Amniotic stem cell (primary cell): ENCODE results near the gene FBXO30.

Experiments
- DNase-seq: peaks from one replicate; lab custom pipeline; 2025; lab: John Stamatoyannopoulos, UW

The FBXO30 gene

GRCh38 chr6:145814501-145815308, at the start of gene FBXO30:
TSS of gene FBXO30 (minus strand) at chr6:145814795. CDS start at chr6:145806405, 8,390 bp downstream.
- peak; percentile 56 for DNase-seq

GRCh38 chr6:145863988-145864616, 49.5 kb upstream of the FBXO30 start:
- DNase-seq, result no peak

- DNase-seq, result no peak
These were observed 48.8 kb upstream of the FBXO30 start for GRCh38 chr6:145863366-145863765.

- no peak for DNase-seq
These were observed 46.0 kb upstream of the FBXO30 start for GRCh38 chr6:145860562-145860961.

- DNase-seq, result no peak
These were observed 36.1 kb upstream of the FBXO30 start for GRCh38 chr6:145850671-145851070.

- no peak for DNase-seq
These were observed 33.9 kb upstream of the FBXO30 start for GRCh38 chr6:145848541-145848940.

- DNase-seq, result no peak
These were observed 31.0 kb upstream of the FBXO30 start for GRCh38 chr6:145845557-145845956.

GRCh38 chr6:145844933-145845540, 30.4 kb upstream of the FBXO30 start:
- DNase-seq, result no peak

GRCh38 chr6:145842693-145843546, 28.3 kb upstream of the FBXO30 start:
- DNase-seq, result no peak

GRCh38 chr6:145841668-145842067, 27.1 kb upstream of the FBXO30 start:
- no peak for DNase-seq

GRCh38 chr6:145839653-145840052, 25.1 kb upstream of the FBXO30 start:
- DNase-seq, result no peak

- no peak for DNase-seq
These were observed 23.7 kb upstream of the FBXO30 start for GRCh38 chr6:145838305-145838704.

GRCh38 chr6:145836772-145837171, 22.2 kb upstream of the FBXO30 start:
- DNase-seq, result no peak

GRCh38 chr6:145836170-145836569, 21.6 kb upstream of the FBXO30 start:
- no peak for DNase-seq

GRCh38 chr6:145830612-145831011, 16.0 kb upstream of the FBXO30 start:
- no peak for DNase-seq

- DNase-seq, result no peak
These were observed 15.4 kb upstream of the FBXO30 start for GRCh38 chr6:145829950-145830349.

GRCh38 chr6:145829102-145829501, 14.5 kb upstream of the FBXO30 start:
- DNase-seq, result no peak

GRCh38 chr6:145824344-145824743, 9.7 kb upstream of the FBXO30 start:
- DNase-seq, result no peak

- DNase-seq, result no peak
These were observed 8.8 kb upstream of the FBXO30 start for GRCh38 chr6:145823328-145823944.

GRCh38 chr6:145822456-145822855, 7.9 kb upstream of the FBXO30 start:
- no peak for DNase-seq

GRCh38 chr6:145819994-145820393, 5.4 kb upstream of the FBXO30 start:
- DNase-seq, result no peak

GRCh38 chr6:145818796-145819195, 4.2 kb upstream of the FBXO30 start:
- DNase-seq, result no peak
